Activated CD4-positive, alpha-beta T cell treated with anti-CD3 and anti-CD28 coated beads, Interleukin-2, amount 50 U/mL, for 24 hours (primary cell): ENCODE results near the gene PFDN6.
A peak's percentile ranks its signal among the peaks of the same experiment; 100 is the strongest.
"Not testable (repeated sequence)": the region's sequence is repeated elsewhere in the genome, so short reads cannot be mapped to it uniquely, and the experiment has no call there.

Experiments used
- DNase-seq, 2 donors: peaks; one replicate each; pipeline ENCODE4 v3.0.0-alpha.2; 2020; ENCODE audit warnings: low read depth in 1 of 2, low spot score in 1 of 2

Gene PFDN6

GRCh38 chr6:33273129-33273923 lies 16.1 kb upstream of the PFDN6 start:
- no peak for DNase-seq

GRCh38 chr6:33273924-33274902 lies 15.2 kb upstream of the PFDN6 start:
- no peak for DNase-seq

GRCh38 chr6:33275795-33276580 lies 13.4 kb upstream of the PFDN6 start:
- DNase-seq: not testable (repeated sequence)

- DNase-seq: no peak
These were observed 12.9 kb upstream of the PFDN6 start for GRCh38 chr6:33276581-33276863.

GRCh38 chr6:33276864-33277662 lies 12.3 kb upstream of the PFDN6 start, which contains the start of gene B3GALT4:
TSS of gene B3GALT4 (plus strand) at chr6:33277123. CDS start at chr6:33277420, 297 bp downstream.
- DNase-seq: peak; percentile 64 to 71

GRCh38 chr6:33277663-33278391 lies 11.6 kb upstream of the PFDN6 start:
- DNase-seq: no peak

- no peak for DNase-seq
These were observed 11.0 kb upstream of the PFDN6 start for GRCh38 chr6:33278392-33278741.

GRCh38 chr6:33278810-33279209 lies 10.6 kb upstream of the PFDN6 start:
- no peak for DNase-seq

- DNase-seq: no peak
These were observed 10.1 kb upstream of the PFDN6 start for GRCh38 chr6:33279257-33279695.

GRCh38 chr6:33279971-33280511 lies 9.4 kb upstream of the PFDN6 start:
- no peak for DNase-seq

- DNase-seq: no peak
These were observed 8.9 kb upstream of the PFDN6 start for GRCh38 chr6:33280539-33280938.

GRCh38 chr6:33285214-33285613 lies 4.2 kb upstream of the PFDN6 start:
- not testable (repeated sequence) for DNase-seq

- DNase-seq: no peak
These were observed 2.2 kb upstream of the PFDN6 start for GRCh38 chr6:33286946-33287914.

GRCh38 chr6:33288141-33288920 lies 1.1 kb upstream of the PFDN6 start:
- no peak for DNase-seq

- no peak for DNase-seq
These were observed 449 bp downstream of the PFDN6 start for GRCh38 chr6:33289784-33290315.

- no peak for DNase-seq
These were observed 1.1 kb downstream of the PFDN6 start for GRCh38 chr6:33290459-33290858.

- DNase-seq: no peak
These were observed 3.7 kb downstream of the PFDN6 start for GRCh38 chr6:33292996-33293682.
